AG09319 (cell line): ENCODE measurements around the gene AVPI1.

Source experiments
- DNase-seq: peaks from one replicate; pipeline ENCODE4 v3.0.0-alpha.2; 2010; ENCODE audit warnings: low read depth; ENCODE audit errors: extremely low read depth
- TF ChIP-seq, protein P1 (sequence below): IDR thresholded peaks from 2 replicates; pipeline ENCODE4 v1.5.1; 2011; ENCODE audit warnings: low read depth, mild to moderate bottlenecking, inconsistent platforms, low read length, moderate library complexity

Gene AVPI1

DNA sequence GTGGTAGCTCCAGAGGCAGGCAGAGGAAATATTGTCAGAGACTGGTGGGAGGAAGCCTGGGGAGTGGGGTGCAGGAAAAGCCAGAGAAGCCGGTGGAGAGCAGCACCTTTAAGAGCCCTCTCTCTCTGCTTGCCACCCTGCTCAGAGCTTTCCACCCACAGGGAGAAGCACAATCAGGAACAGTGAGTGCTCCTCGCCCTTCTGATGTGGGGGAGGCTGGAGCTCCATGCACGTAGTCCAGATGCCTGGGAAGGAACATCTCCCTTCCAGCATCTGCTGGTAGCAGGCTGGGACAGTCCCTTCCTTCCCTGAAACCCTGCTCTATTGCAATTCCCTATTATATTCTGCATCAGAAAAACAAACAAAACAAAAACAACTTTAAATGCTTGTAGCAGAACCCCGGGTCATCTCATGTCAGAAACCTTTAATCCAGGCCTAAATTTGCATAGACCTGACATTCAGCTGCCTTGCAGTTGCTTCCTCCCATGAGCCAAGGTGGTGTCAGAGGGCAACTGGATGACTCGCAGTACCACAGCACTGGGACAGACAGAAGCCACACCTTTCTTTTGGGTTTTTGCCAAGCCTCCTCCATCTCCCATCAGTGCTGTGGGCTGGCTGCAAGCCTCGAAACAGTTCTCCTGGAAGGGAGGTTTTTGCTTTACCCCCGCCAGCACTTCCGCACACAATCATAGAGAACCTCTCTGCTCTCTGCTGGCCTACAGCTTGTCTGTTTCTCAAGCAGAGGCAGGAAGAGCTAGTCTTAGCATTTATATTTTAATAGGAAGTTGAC, 13.1 kb downstream of the AVPI1 start:
- no peak for DNase-seq
- TF ChIP-seq, protein P1, sequence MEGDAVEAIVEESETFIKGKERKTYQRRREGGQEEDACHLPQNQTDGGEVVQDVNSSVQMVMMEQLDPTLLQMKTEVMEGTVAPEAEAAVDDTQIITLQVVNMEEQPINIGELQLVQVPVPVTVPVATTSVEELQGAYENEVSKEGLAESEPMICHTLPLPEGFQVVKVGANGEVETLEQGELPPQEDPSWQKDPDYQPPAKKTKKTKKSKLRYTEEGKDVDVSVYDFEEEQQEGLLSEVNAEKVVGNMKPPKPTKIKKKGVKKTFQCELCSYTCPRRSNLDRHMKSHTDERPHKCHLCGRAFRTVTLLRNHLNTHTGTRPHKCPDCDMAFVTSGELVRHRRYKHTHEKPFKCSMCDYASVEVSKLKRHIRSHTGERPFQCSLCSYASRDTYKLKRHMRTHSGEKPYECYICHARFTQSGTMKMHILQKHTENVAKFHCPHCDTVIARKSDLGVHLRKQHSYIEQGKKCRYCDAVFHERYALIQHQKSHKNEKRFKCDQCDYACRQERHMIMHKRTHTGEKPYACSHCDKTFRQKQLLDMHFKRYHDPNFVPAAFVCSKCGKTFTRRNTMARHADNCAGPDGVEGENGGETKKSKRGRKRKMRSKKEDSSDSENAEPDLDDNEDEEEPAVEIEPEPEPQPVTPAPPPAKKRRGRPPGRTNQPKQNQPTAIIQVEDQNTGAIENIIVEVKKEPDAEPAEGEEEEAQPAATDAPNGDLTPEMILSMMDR: no peak

DNA sequence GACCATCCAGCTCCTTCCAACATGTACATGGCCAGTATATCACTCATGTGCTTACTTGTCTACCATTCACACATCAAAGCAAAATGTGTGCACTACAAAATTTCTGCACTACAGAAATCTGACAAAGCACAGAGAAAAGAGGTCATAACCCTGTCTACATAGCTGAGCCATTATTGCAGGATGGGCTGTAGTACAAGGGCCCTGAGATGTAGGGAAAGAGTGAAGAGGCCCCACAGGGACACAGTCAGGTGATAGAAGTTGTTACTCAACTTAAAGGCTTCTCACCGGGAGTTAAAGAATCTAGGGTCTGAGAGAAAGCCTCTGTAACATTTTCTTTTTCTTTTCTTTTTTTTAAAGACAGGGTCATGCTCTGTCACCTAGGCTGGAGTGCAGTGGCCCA, 17.5 kb downstream of the AVPI1 start:
- DNase-seq: no peak
- TF ChIP-seq, protein P1: no peak

DNA sequence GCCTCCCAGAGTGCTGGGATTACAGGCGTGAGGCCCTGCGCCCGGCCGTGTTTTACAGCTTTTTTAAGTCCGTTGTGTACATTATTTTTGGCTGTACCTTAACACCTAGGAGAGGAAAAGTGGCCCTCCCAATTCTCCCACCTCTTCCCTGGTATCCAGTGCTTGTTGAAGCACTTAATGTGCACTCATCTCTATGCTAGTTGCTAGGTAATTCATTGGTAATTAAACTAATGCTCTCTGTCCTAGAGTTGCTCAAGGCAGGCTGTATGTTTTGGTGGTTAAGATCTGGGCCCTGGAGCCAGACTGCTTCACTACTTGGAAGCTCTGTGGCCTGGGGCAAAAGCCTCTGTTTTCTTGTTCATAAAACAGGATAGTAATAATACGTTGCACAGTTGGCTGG, 19.6 kb downstream of the AVPI1 start:
- TF ChIP-seq, protein P1: no peak
- no peak for DNase-seq

DNA sequence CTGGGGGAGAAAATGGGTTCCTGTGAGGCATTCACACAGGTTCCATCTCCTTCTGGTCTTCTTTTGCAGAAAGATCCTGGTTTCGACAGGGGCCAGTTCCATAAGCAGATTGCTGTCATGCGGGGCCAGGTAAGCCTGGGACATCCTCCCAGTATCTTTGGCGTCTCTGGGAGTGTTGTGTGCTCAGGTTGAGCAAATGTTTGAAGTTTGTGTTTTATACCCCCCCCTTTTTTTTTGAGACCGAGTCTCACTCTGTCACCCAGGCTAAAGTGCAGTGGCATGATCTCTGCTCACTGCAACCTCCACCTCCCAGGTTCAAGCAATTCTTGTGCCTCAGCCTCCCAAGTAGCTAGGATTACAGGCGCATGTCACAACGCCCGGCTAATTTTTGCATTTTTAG, 20.0 kb downstream of the AVPI1 start:
- TF ChIP-seq, protein P1: no peak
- no peak for DNase-seq

DNA sequence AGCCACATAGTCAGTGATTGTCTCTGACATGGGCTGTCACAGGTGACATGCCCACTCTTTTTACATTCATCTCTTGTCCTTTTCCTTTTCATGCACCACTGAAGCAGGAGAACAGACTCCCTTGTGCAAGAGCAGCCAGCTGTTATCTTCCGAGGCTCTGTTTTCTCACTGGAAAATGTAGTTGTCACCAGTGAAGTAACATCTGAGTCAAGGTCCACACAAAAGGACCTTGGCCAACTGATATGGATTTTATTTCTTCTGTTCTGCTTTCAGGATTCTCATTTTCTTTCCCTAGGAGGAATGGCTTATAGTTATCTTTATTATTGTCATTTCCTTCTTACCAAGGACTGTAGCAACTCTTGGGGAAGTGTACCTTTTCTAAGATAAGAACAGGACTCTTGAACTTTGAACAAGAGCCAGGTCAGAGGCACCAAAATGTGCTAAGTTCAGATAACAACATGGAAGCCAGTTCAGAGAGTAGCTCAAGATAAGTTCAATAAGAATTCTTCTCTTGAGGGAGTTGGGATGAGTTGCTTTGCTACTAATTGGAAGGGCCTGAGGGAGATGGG, 22.7 kb downstream of the AVPI1 start:
- no peak for DNase-seq
- TF ChIP-seq, protein P1: no peak

DNA sequence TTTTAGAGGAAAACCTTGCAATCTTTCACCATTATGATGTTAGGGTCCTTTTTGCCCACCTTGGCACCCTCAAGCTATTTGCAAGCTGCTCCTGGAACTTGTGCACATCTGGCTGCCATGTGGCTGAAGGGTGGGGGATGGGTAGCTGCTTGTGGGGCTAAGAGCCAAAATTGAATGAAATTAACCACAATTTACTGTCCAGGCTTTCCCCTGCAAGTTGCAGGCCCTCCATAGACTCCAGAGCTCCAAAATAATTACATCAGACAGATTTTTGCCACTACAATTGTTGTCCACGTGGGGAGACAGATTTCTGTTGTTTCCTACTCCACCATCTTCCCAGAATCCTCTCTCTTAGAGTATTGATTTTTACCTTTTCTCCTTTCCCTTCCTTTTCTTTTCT, 27.5 kb downstream of the AVPI1 start:
- DNase-seq: no peak
- TF ChIP-seq, protein P1: no peak

DNA sequence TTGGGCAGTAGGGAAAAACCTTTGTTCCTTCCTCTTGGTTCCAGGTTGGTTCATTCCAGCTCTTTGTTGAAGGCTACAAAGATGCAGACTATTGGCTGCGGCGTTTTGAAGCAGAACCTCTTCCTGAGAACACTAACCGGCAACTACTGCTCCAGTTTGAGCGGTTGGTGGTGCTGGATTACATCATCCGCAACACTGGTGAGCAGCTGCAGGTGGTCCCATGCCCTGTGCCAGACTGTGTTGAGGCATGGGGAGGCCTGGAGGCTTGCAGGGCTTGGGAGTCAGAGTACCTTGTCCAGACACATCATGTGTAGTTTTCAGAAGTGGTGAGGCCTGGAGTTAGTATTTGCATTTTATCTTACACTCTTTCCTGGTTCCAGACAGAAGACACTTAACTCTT, 30.3 kb downstream of the AVPI1 start:
- TF ChIP-seq, protein P1: no peak
- no peak for DNase-seq
